Neural progenitor cell (in vitro differentiated cells): Measurements from ENCODE around the gene GPNMB. TPM values are rescaled to one million over a fixed set of nuclear protein-coding genes. Genes with fewer than 3 reads are reported as not detected.

Experiments
- DNase-seq: peaks from one replicate; pipeline ENCODE4 v3.0.0-alpha.2; 2016; ENCODE audit warnings: low spot score
- H2AFZ ChIP-seq: fragments of 200-600 bp; sonication (generic); replicated peaks from 2 replicates; pipeline ENCODE4 v1.6.1; 2016; ENCODE audit warnings: antibody characterized with exemption
- H3F3A ChIP-seq: fragments of 200-600 bp; sonication (generic); 2 replicates; pipeline ENCODE4 v1.6.1; 2016; ENCODE audit warnings: antibody characterized with exemption, low read depth
- H3K27ac ChIP-seq: fragments of 200-600 bp; sonication (generic); 2 replicates; pipeline ENCODE4 v1.5.1; 2016; ENCODE audit warnings: mild to moderate bottlenecking
- H3K27me3 ChIP-seq: fragments of 200-600 bp; sonication (generic); 2 replicates; pipeline ENCODE4 v1.6.1; 2016; ENCODE audit warnings: mild to moderate bottlenecking, moderate library complexity
- H3K36me3 ChIP-seq: fragments of 200-600 bp; sonication (generic); 2 replicates; pipeline ENCODE4 v1.5.1; 2016
- H3K4me1 ChIP-seq: fragments of 200-600 bp; sonication (generic); 2 replicates; pipeline ENCODE4 v1.6.1; 2016; ENCODE audit warnings: mixed run types
- H3K4me2 ChIP-seq: fragments of 200-600 bp; sonication (generic); 2 replicates; pipeline ENCODE4 v1.6.1; 2016
- H3K4me3 ChIP-seq: fragments of 200-600 bp; sonication (generic); 2 replicates; pipeline ENCODE4 v1.5.1; 2016
- H3K79me2 ChIP-seq: fragments of 200-600 bp; sonication (generic); 2 replicates; pipeline ENCODE4 v1.6.1; 2016; ENCODE audit warnings: low read depth
- H3K9ac ChIP-seq: fragments of 200-600 bp; sonication (generic); 2 replicates; pipeline ENCODE4 v1.6.1; 2016
- H3K9me3 ChIP-seq: fragments of 200-600 bp; sonication (generic); 2 replicates; pipeline ENCODE4 v1.5.1; 2016; ENCODE audit warnings: low read depth
- H4K20me1 ChIP-seq: fragments of 200-600 bp; sonication (generic); 2 replicates; pipeline ENCODE4 v1.6.1; 2016; ENCODE audit warnings: low read depth
- H3K27ac Mint-ChIP-seq: 3 replicates; pipeline ENCODE4 v1.8.0; 2021; ENCODE audit warnings: mixed read lengths
- H3K27me3 Mint-ChIP-seq: 2 replicates; pipeline ENCODE4 v1.8.0; 2022; ENCODE audit warnings: low read depth, mild to moderate bottlenecking, inconsistent platforms, moderate library complexity, mixed read lengths; ENCODE audit not compliant: insufficient read depth
- H3K36me3 Mint-ChIP-seq: 3 replicates; pipeline ENCODE4 v1.8.0; 2021; ENCODE audit warnings: mixed read lengths
- H3K4me1 Mint-ChIP-seq: 3 replicates; pipeline ENCODE4 v1.8.0; 2021; ENCODE audit warnings: mixed read lengths
- H3K4me3 Mint-ChIP-seq: 3 replicates; pipeline ENCODE4 v1.8.0; 2021; ENCODE audit warnings: mild to moderate bottlenecking, moderate library complexity, mixed read lengths
- H3K9me3 Mint-ChIP-seq: 3 replicates; pipeline ENCODE4 v1.8.0; 2020; ENCODE audit warnings: mixed read lengths
- CTCF ChIP-seq: fragments of 200-600 bp; sonication (generic); IDR thresholded peaks from 2 replicates; pipeline ENCODE4 v1.5.1; 2017; ENCODE audit warnings: antibody characterized with exemption, mild to moderate bottlenecking
- EZH2 ChIP-seq: fragments of 200-600 bp; sonication (generic); IDR thresholded peaks from 2 replicates; pipeline ENCODE4 v1.6.1; 2017; ENCODE audit warnings: antibody characterized with exemption, mild to moderate bottlenecking, moderate library complexity
- EZH2phosphoT487 ChIP-seq: fragments of 200-600 bp; sonication (generic); IDR thresholded peaks from 2 replicates; pipeline ENCODE4 v1.6.1; 2017; ENCODE audit warnings: antibody characterized with exemption
- total RNA-seq: library from RNA; depleted of rRNA; stranded (reverse); fragments of >200 nt; gene quantifications from 2 replicates; pipeline ENCODE4 v1.2.3, GENCODE V29; 2015; ENCODE audit warnings: low replicate concordance

Gene GPNMB
- total RNA-seq, 1 donor from 2014 or later: not detected

GRCh38 chr7:23291957-23292560 is 45.5 kb downstream of the GPNMB start:
- no peak overlapping the region for H3K27ac ChIP-seq
- no peak for DNase-seq
- H3K4me3 Mint-ChIP-seq: no peak overlapping the region
- H3K36me3 Mint-ChIP-seq: no peaks in the 10 kb centered on the region
- peaks cover 6% of the 10 kb centered on the region for H3K27me3 Mint-ChIP-seq
- no peaks in the 10 kb centered on the region for H3K27me3 ChIP-seq
- H3K79me2 ChIP-seq: no peaks in the 10 kb centered on the region
- H3K4me3 ChIP-seq: no peak overlapping the region
- TF ChIP-seq EZH2: no peak
- no peak for TF ChIP-seq CTCF
- TF ChIP-seq EZH2phosphoT487: no peak
- peaks cover 4% of the 10 kb centered on the region for H3K4me1 ChIP-seq
- no peaks in the 10 kb centered on the region for H4K20me1 ChIP-seq
- H3K27ac Mint-ChIP-seq: no peak overlapping the region
- no peaks in the 10 kb centered on the region for H3K9me3 Mint-ChIP-seq
- no peak overlapping the region for H3K9ac ChIP-seq
- no peaks in the 10 kb centered on the region for H3K9me3 ChIP-seq
- H3K4me1 Mint-ChIP-seq: peaks cover 15% of the 10 kb centered on the region
- no peak overlapping the region for H2AFZ ChIP-seq
- no peak overlapping the region for H3K4me2 ChIP-seq
- H3K36me3 ChIP-seq: no peaks in the 10 kb centered on the region
- H3F3A ChIP-seq: no peaks in the 10 kb centered on the region

DNA sequence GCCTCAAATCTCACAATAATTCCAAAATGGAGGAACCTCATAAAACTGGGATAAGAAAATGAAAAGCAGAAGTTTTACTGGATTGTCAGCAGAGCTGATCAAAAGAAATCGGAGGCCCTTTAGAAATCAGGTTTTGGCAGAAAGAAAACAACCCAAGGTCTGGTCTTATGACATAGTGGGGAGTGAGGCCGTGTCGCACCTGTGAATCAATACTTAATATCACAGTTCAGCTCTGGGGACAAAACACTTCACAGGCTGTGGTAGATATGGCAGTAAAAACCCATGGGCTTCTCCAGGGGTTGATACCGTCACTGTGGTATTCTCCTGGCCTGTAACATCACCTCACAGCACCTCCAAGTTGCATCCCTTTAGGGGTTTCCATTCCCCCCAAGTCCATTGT is 46.0 kb downstream of the GPNMB start:
- Mint-ChIP-seq H3K9me3 (no peaks in the 10 kb centered on the region), H3K4me3 (no peak overlapping the region), H3K36me3 (no peaks in the 10 kb centered on the region), H3K4me1 (peaks cover 15% of the 10 kb centered on the region), H3K27ac (no peak overlapping the region), H3K27me3 (peaks cover 8% of the 10 kb centered on the region)
- Histone ChIP-seq H3K27me3 (no peaks in the 10 kb centered on the region), H3K9ac (no peak overlapping the region), H3K27ac (no peak overlapping the region), H3K9me3 (no peaks in the 10 kb centered on the region), H3K4me3 (no peak overlapping the region), H3K4me1 (peaks cover 4% of the 10 kb centered on the region), H3K4me2 (peak overlapping the region; percentile 31), H4K20me1 (no peaks in the 10 kb centered on the region), H3K79me2 (no peaks in the 10 kb centered on the region), H3K36me3 (no peaks in the 10 kb centered on the region), H2AFZ (no peak overlapping the region), H3F3A (no peaks in the 10 kb centered on the region)
- DNase-seq: no peak
- no peak for TF ChIP-seq EZH2
- no peak for TF ChIP-seq EZH2phosphoT487
- TF ChIP-seq CTCF: no peak

GRCh38 chr7:23293500-23294073 is 47.0 kb downstream of the GPNMB start:
- H3K4me2 ChIP-seq: no peak overlapping the region
- H3K79me2 ChIP-seq: no peaks in the 10 kb centered on the region
- Mint-ChIP-seq H3K27me3 (peaks cover 9% of the 10 kb centered on the region), H3K9me3 (no peaks in the 10 kb centered on the region), H3K4me1 (peaks cover 15% of the 10 kb centered on the region), H3K27ac (no peak overlapping the region), H3K4me3 (no peak overlapping the region), H3K36me3 (no peaks in the 10 kb centered on the region)
- no peak for DNase-seq
- H3K36me3 ChIP-seq: no peaks in the 10 kb centered on the region
- no peaks in the 10 kb centered on the region for H3K27me3 ChIP-seq
- H3F3A ChIP-seq: peaks cover 7% of the 10 kb centered on the region
- H2AFZ ChIP-seq: no peak overlapping the region
- no peak overlapping the region for H3K9ac ChIP-seq
- H3K4me3 ChIP-seq: no peak overlapping the region
- no peaks in the 10 kb centered on the region for H4K20me1 ChIP-seq
- H3K9me3 ChIP-seq: no peaks in the 10 kb centered on the region
- no peak overlapping the region for H3K27ac ChIP-seq
- peaks cover 4% of the 10 kb centered on the region for H3K4me1 ChIP-seq
- TF ChIP-seq EZH2 (no peak), EZH2phosphoT487 (no peak)
